ENCODE results near the gene ALG9.

The ALG9 gene

GRCh38 chr11:111913997-111914396, 42.6 kb upstream of the ALG9 start:
- no peak overlapping the region for H3K4me3 ChIP-seq (ENCODE audit: low read length)
- TF ChIP-seq, protein P1, sequence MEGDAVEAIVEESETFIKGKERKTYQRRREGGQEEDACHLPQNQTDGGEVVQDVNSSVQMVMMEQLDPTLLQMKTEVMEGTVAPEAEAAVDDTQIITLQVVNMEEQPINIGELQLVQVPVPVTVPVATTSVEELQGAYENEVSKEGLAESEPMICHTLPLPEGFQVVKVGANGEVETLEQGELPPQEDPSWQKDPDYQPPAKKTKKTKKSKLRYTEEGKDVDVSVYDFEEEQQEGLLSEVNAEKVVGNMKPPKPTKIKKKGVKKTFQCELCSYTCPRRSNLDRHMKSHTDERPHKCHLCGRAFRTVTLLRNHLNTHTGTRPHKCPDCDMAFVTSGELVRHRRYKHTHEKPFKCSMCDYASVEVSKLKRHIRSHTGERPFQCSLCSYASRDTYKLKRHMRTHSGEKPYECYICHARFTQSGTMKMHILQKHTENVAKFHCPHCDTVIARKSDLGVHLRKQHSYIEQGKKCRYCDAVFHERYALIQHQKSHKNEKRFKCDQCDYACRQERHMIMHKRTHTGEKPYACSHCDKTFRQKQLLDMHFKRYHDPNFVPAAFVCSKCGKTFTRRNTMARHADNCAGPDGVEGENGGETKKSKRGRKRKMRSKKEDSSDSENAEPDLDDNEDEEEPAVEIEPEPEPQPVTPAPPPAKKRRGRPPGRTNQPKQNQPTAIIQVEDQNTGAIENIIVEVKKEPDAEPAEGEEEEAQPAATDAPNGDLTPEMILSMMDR (conservative IDR thresholded peaks at IDR 0.05; ENCODE audit: low read depth, low read length) = no peak
- peak; percentile 78 for DNase-seq (ENCODE audit: low read depth)

DNA sequence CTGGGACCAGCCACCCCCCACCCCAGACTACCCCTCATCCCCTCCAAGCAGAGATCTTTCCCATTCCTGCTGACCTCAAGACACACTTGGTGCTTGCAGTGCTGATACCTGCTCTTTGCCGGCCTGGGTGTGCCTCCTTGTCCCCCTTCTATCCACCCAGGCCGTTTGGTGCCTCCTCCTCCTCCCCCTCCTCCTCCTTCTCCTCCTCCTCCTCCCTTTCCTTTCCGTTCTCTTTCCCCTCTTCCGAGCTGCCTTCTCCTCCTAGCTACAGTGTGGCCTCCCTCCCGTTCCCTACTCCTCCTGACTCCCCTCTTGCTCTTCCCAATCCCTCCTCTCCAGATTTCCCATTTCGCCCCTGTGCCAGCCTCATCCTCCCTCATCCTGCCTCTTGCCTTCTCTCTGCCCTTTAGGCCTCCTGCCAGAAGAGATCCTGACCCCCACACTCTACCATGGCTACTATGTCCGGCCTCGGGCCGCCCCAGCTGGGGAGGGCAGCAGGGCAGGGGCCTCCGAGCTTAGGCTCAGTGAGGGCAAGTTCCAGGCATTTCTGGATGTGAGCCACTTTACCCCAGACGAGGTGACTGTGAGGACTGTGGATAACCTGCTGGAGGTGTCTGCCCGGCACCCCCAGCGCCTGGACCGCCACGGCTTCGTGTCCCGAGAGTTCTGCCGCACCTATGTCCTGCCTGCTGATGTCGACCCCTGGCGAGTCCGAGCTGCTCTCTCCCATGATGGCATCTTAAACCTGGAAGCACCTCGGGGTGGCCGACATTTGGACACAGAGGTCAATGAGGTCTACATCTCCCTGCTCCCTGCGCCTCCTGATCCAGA, 41.9 kb upstream of the ALG9 start:
- DNase-seq (ENCODE audit: low read depth) = no peak
- TF ChIP-seq, protein P1 (conservative IDR thresholded peaks at IDR 0.05; ENCODE audit: low read depth, low read length) = no peak
- no peak overlapping the region for H3K4me3 ChIP-seq (ENCODE audit: low read length)

DNA sequence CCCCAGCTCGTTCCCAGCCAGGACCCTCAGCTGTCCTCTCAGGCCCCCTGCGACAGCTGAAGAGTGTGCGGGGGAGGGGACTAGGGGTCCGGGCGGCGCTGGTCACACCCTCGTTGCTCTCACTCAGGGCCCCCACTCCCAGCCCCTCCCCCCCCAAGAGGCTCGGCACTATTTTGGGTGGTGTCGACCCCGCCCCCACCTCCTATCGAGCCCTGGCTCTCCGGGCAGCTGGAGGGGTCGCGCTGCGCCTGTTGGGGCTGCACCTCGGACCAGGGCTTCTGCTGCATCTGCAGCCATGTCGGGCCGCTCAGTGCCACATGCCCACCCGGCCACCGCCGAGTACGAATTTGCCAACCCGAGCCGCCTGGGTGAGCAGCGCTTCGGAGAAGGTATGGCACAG, 41.2 kb upstream of the ALG9 start, which contains the start of gene HSPB2:
HSPB2 (plus strand) TSS at position 200 of the 400 bp plus-strand sequence; CDS start at position 296, 96 bp downstream.
- no peak for DNase-seq (ENCODE audit: low read depth)
- TF ChIP-seq, protein P1 (conservative IDR thresholded peaks at IDR 0.05; ENCODE audit: low read depth, low read length) = no peak
- peak within 1 kb of the TSS; percentile 41 for H3K4me3 ChIP-seq (ENCODE audit: low read length)

DNA sequence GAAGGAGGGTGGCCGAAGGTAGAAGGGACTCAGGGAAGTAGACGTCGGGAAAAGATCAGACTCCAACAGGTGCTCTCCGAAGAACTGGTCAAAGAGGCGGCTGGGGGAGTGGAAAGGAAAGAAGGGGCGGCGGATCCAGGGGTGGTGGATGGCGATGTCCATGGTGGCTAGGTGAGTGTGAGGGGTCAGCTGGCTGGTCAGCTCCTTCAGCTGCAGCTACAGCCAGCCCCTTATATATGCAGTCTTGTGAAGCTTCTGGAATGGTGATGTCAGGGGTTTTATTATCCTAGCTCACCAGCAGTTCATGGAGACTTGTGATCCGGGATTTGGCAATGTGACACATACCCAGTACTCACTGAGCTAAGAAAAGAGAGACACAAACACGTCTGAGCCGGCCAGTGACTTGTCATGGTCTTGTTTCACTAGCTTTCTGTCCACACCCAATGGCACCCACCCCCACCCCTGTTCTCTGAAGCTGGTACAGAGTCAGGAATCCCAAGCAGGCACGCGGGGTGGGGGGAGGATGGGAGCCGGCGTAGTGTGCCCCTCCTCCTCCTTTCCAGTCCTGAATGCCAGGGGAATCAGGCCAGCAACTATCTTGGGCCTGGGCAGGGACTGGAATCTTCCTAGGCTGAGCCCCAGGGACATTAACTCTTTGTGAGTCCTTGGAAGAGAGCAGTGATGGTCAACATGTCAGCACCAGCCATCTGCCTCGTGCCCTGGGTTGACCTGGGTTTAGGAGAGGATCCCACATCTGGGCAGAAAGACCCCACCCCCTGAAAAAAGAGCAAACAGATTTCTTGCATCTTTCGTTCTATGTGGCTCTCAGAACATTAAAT, 40.4 kb upstream of the ALG9 start, which contains the start of gene CRYAB:
CRYAB (minus strand) TSS at position 208 of the 839 bp plus-strand sequence; CDS start at position 162, 46 bp downstream.
- H3K4me3 ChIP-seq (ENCODE audit: low read length) = peak within 1 kb of the TSS; percentile 41
- peak; percentile 99 for DNase-seq (ENCODE audit: low read depth)
- TF ChIP-seq, protein P1 (conservative IDR thresholded peaks at IDR 0.05; ENCODE audit: low read depth, low read length) = no peak

DNA sequence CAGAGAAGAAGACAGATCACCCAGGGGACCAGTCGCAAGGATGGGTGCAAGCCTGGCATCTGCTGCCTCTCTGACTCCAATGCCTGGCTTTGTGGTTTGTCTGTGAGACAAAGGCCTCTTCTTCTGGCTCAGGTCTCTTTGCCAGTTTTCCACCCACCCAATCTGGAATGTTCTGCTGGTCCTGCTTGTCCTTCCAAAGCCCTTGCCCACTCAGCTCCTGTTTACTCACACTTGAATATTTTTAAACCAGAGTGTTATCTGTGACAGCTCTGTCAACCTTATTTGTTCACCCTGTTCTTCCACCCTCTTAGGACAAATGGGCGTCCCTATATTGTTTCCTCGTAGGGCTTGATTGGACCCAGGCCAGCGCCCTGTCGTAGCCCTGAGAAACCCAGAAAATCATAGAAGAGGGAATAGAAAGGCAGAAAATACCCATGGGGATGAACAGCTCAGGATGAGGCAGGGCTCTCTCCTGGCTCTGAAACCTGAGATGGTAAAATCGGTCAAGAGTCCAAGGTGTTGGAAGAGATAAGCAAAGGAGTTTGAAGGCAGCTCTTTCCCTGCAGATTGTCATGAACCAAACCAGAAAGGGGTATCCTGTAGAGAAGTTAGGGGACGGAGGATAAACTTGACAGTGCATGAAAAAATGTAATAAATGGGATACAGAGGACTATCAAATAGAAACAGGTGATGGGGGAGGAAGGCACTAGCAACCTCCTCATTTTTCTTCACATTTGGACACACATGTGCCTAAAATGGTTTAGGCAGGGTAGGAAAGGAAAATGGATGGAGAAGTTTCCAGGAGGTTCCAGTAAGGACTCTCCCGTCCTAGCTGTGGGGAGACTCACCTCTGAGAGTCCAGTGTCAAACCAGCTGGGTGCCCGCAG, 39.5 kb upstream of the ALG9 start:
- peak overlapping the region; percentile 41 for H3K4me3 ChIP-seq (ENCODE audit: low read length)
- TF ChIP-seq, protein P1 (conservative IDR thresholded peaks at IDR 0.05; ENCODE audit: low read depth, low read length) = no peak
- no peak for DNase-seq (ENCODE audit: low read depth)

DNA sequence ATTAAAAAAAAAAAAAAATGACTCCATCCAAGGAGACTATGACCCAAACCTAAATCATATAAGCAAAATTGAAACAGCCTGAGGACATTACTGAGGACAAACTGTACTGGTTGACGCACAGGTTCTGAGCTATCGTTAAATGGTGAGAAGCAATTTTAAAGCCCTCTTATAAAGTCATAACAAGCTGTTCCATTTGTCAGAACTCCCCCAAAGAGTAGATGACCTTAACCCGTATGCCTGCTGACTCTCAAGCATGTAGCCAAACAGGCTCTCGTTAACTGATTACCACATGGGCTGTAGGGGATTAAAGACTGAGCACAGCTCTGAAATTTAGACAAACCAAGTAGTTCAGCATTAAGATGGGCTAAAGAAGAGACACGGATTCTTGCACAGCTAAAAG, 38.0 kb upstream of the ALG9 start:
- no peak for DNase-seq (ENCODE audit: low read depth)
- TF ChIP-seq, protein P1 (conservative IDR thresholded peaks at IDR 0.05; ENCODE audit: low read depth, low read length) = no peak
- H3K4me3 ChIP-seq (ENCODE audit: low read length) = peak overlapping the region; percentile 41

Data from retinal pigment epithelial cell (primary cell).